GM19025 (cell line): Measurements from ENCODE around the gene GRPEL2.
"Not testable (repeated sequence)": the region's sequence is repeated elsewhere in the genome, so short reads cannot be mapped to it uniquely, and the experiment has no call there.

Experiments
- ATAC-seq: cut with Tn5 transposase; IDR thresholded peaks from one replicate; pipeline ENCODE4 v1.9.1; 2021; ENCODE audit warnings: mild to moderate bottlenecking, low read depth, moderate library complexity; ENCODE audit not compliant: unreplicated experiment

The GRPEL2 gene

DNA sequence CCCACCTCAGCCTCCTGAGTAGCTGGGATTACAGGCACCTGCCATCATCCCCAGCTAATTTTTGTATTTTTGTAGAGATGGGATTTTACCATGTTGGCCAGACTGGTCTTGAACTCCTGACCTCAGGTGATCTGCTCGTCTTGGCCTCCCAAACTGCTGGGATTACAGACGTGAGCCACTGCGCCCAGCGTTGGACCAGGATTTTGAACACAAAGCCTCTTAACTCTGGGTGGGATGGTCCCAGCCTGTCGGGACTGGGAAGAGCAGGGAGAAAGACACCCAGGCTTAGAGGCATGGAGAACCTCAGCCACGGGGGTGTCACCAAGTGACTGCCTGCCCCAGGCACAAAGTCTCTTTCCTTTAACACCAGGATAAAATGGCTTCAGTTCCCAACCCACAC, 45.8 kb downstream of the GRPEL2 start:
- ATAC-seq = not testable (repeated sequence)

DNA sequence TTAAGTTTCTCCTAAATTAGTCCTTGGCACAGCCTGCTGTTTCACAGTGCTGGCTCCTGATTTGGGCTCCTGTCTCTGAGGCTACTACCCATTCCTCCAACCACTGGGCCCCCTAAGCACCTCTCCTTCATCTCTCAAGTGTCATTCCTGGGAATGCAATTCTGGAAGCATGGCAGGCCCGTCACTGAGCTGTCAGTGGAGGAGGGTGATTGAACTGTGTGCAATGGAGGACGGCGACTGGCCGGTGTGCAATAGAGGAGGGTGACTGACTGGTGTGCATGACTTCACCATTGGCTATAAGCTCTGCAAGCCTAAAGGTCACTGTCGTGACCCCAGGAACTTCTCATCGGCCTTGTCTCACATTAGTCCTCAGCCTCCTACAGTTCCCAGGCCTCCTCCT, 46.2 kb downstream of the GRPEL2 start:
- ATAC-seq = no peak

DNA sequence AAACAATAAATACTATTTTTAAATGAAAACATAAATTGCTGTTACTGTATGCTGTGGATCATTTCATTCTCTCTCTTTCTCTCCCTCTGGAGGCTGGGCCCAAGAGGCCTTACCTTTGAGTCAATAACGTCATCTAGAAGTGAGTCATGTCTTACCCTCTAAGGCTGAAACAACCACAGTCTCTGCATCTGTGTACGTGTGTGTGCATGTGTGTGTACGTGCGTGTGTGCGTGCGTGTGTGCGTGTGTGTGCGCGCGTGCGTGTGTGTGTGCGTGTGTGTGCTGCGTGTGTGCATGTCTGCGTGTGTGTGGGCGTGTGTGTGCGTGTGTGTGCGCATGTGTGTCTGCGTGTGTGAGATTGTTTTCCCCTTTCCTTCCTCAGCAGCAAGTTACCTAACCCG, 47.4 kb downstream of the GRPEL2 start:
- ATAC-seq = no peak

DNA sequence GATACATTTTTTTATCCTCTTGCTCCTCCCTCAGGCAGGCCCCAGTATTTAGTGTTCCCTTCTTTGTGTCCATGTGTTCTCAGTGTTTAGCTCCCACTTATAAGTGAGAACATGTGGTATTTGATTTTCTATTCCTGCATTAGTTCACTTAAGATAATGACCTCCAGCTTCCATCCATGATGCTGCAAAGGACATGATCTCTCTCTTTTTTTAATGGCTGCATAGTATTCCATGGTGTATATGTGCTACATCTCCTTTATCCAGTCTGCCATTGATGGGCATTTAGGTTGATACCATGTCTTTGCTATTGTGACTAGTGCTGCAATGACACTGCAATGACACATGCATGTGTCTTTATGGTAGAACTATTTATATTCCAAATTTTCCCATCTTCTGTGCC, 49.7 kb downstream of the GRPEL2 start:
- not testable (repeated sequence) for ATAC-seq

DNA sequence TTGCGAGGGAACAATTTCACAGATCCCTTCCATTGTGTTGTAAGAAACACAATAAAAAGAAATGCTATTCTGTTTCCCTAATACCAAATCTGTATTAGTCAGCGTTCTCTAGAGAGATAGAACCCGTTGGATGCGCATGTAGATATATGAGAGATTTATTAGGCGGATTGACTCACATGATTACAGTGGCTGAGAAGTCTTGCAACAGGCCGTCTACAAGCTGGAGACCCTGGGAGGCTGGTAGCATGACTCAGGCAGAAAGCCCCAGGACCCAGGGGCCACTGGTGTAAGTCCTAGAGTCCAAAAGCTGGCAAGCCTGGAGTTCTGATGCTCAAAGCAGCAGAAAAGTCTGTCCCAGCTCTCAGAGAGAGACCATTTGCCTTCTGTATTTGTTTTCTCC, 52.2 kb downstream of the GRPEL2 start:
- ATAC-seq = no peak

DNA sequence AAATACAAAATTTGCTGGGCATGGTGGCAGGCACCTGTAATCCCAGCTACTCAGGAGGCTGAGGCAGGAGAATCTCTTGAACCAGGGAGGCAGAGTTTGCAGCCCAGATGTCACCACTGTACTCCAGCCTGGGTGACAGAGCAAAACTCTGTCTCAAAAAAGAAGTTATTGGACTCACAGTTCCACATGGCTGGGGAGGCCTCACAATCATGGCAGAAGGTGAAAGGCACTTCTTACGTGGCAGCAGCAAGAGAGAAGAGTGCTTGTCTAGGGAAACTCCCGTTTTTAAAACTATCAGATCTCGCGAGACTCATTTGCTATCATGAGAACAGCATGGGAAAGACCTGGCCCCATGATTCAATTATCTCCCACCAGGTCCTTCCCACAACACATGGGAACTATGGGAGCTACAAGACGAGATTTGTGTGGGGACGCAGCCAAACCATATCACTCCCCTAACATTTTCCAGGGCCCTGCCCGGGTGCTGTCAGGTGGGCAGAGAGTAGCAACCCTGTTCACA, 53.5 kb downstream of the GRPEL2 start:
- not testable (repeated sequence) for ATAC-seq

DNA sequence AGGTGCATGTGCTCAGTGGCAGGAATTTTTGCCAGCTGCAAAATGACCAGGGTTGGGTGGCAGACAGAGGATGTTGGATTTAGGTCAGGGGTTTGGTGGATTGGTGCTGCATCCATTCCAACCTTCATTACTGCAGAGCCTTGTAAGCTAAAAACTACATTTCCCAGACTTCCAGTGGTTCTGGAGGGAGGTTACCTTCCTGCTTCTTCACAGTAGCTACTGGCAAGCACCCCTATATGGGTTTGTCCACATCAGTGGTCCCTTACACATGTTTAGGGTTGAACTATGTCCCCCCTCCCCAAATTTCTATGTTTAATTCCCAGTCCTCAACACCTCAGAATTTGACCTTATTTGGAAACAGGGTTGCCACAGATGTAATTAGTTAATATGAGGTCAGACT, 54.5 kb downstream of the GRPEL2 start:
- ATAC-seq = no peak

DNA sequence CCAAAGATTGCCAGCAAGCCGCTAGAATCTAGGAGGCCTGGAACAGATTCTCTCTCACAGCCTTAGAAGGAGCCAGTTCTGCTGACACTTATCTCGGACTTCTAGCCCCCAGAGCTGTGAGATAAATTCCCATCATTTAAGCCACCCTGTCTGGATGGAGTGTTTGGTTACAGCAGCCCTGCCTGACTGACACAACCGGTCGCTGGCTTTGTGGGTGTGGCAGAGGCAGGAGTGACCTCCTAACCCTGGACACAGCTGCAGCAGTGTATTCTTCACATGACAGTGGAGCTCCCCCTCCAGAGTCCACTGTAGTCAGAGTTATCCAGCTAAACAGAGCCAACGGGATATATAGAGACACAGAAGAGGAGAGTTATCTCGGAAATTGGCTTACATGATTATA, 55.0 kb downstream of the GRPEL2 start:
- no peak for ATAC-seq

DNA sequence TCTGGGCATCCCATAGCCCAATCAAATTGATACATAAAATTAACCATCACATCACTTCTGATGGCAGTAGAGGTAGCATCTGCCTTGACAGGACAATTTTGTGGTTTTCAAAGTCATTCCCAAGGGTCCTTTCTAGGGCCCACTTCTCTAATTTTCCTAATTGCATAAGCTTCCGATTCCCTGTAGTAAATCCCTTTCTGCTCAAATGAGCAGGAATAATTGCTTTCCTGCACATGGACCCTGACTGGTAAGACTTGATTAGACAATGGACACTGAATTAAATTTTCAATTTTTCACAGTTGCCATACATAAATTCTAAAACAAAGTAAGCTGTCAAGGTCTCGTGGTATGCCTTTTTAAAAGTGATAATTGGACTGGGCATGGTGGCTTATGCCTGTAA, 55.8 kb downstream of the GRPEL2 start:
- ATAC-seq = no peak

DNA sequence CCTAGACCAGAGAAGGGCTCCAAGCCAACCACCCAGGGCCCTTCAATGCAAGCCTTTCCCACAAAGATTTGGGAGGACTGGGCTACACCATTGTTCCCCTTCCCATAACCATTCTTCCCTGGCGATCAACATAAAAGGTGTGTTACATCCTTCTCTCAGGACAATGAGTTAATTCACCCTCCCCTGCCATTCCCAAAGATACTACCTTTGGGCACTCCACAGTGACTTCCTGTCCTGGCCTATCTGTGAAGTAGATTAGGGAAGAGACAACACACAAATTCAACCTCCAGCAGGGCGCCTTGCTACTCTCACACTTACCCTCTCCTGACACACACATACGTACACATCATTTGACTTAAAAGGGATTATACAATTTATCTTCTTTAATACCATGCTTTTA, 57.0 kb downstream of the GRPEL2 start:
- no peak for ATAC-seq
